ENCODE results near the gene HOMER3.

DNA sequence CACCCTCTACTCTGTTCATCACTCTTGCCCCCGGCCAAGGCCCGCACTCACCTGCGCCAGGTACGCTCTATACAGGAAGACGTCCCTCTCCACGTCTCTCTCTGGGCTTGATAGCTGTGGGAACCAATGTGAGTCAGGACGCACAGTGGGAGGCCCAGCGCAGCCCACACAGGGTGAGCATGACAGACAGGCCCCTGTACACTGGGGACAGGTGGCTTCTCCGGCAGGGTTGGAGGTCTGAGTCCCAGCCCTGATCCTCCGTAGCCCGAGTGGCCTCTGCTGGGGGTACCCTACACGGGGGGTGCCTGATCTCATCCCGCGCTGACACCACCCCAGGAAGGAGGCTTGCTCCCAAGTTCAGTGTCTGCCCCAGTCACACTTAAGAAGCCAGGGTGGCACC, 28.1 kb downstream of the HOMER3 start:
- TF ChIP-seq POLR2A (IDR thresholded peaks at IDR 0.05) (no peak), EP300 (IDR thresholded peaks at IDR 0.05) (no peak)
- TF ChIP-seq, protein P1, sequence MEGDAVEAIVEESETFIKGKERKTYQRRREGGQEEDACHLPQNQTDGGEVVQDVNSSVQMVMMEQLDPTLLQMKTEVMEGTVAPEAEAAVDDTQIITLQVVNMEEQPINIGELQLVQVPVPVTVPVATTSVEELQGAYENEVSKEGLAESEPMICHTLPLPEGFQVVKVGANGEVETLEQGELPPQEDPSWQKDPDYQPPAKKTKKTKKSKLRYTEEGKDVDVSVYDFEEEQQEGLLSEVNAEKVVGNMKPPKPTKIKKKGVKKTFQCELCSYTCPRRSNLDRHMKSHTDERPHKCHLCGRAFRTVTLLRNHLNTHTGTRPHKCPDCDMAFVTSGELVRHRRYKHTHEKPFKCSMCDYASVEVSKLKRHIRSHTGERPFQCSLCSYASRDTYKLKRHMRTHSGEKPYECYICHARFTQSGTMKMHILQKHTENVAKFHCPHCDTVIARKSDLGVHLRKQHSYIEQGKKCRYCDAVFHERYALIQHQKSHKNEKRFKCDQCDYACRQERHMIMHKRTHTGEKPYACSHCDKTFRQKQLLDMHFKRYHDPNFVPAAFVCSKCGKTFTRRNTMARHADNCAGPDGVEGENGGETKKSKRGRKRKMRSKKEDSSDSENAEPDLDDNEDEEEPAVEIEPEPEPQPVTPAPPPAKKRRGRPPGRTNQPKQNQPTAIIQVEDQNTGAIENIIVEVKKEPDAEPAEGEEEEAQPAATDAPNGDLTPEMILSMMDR (IDR thresholded peaks at IDR 0.05), result no peak

Measured in ovary (tissue), 3 donors.